Psoas muscle (tissue), 8 donors: ENCODE data around the gene SBF2. TPM values are rescaled to one million over a fixed set of nuclear protein-coding genes. Genes with fewer than 3 reads are reported as not detected.
"Not testable (repeated sequence)": the region's sequence is repeated elsewhere in the genome, so short reads cannot be mapped to it uniquely, and the experiment has no call there.

Source experiments
- ATAC-seq, 4 donors: fragments of 200-7000 bp; cut with Tn5 transposase; one replicate each; pipeline ENCODE4 v1.9.1; 2020; ENCODE audit warnings: moderate library complexity in 3 of 4, mild to moderate bottlenecking in 2 of 4
- DNase-seq, 2 donors: peaks; one replicate each; pipeline ENCODE4 v3.0.0-alpha.2; 2020
- H3K27ac ChIP-seq: fragments of 200-600 bp; one replicate; pipeline ENCODE4 v1.8.0; 2022
- H3K27me3 ChIP-seq, 3 donors: fragments of 200-600 bp in 1 of 3; one replicate each; pipeline versions ENCODE4 v1.6.1 to v1.8.0; 2013 to 2022; ENCODE audit warnings: low read length in 2 of 3, mild to moderate bottlenecking in 2 of 3, moderate library complexity in 1 of 3; ENCODE audit not compliant: insufficient read depth in 3 of 3
- H3K36me3 ChIP-seq, 2 donors: fragments of 200-600 bp in 1 of 2; one replicate each; pipeline versions ENCODE4 v1.6.1 to v1.8.0; 2013 to 2022; ENCODE audit warnings: low read depth in 1 of 2, mild to moderate bottlenecking in 1 of 2, moderate library complexity in 1 of 2; ENCODE audit not compliant: insufficient read depth in 1 of 2
- H3K4me1 ChIP-seq: fragments of 200-600 bp; one replicate; pipeline ENCODE4 v1.8.0; 2022
- H3K4me3 ChIP-seq: fragments of 200-600 bp; one replicate; pipeline ENCODE4 v1.8.0; 2022; ENCODE audit warnings: mild to moderate bottlenecking
- H3K9me3 ChIP-seq: fragments of 200-600 bp; one replicate; pipeline ENCODE4 v1.8.0; 2022
- CTCF ChIP-seq: fragments of 200-600 bp; IDR thresholded peaks from one replicate; pipeline ENCODE4 v1.8.0; 2022; ENCODE audit warnings: antibody characterized with exemption
- WGBS, 3 donors: extraction: QIAGEN DNeasy Blood & Tissue Kit; methylation state at CpG; one replicate each; pipeline versions ENCODE4 v1.1.6 to v1.1.7; 2013; 5-methylcytosine and 5-hydroxymethylcytosine counted together
- intact Hi-C, 2 donors: fragments of 100-400 bp; cut with DNase I; formaldehyde crosslinking; loops; one replicate each; pipeline versions ENCODE4 v1.11.0 to v1.14.2; 2022
- polyA plus RNA-seq, 3 donors: library from polyadenylated mRNA; stranded (reverse); fragments of 200-250 nt; gene quantifications; one replicate each; pipeline ENCODE4 v1.2.3, GENCODE V29; 2013
- total RNA-seq, 4 donors: library from RNA; stranded (reverse); fragmentation: NEBNext Ultra II Directional in 2 of 4; extraction: Animal tissue kit (Norgen Biotek cat#: 25700) in 2 of 4; gene quantifications; one replicate each; pipeline versions ENCODE4 v1.2.1 to v1.2.4, GENCODE V29; 2021 to 2023
- donor health status: healthy with polysubstance abuse.
- donor health status: DM: no; HTN: no; CAD: no; lungs with moderate emphysema.
- donor health status: Bipolar disorder and iron deficiency.
- donor health status: healthy.
- donor health status: DM: yes; HTN: yes; CAD: no.
- donor health status: DM: no; HTN: no; CAD: no.
- donor health status: DM: no; HTN: no; CAD: no.
- donor health status: DM: yes; HTN: yes; CAD: no.

SBF2 gene
- total and polyA plus RNA-seq, 7 donors, result 3.3 to 12.6 (median 10.6) TPM

- Histone ChIP-seq H3K27me3 (no peaks in the 10 kb centered on the region), H3K27ac (no peak overlapping the region), H3K4me1 (no peaks in the 10 kb centered on the region), H3K9me3 (no peaks in the 10 kb centered on the region), H3K4me3 (no peak overlapping the region), H3K36me3 (no peaks in the 10 kb centered on the region)
- ATAC-seq (no peak), DNase-seq (no peak)
- WGBS, 3 donors, result 83 to 86% (median 84%) methylated on average over 2 of the region's 2 CpGs
- intact Hi-C loops, result no loop called here
- no peak for TF ChIP-seq CTCF
Measured at GRCh38 chr11:10038521-10039302, 255.3 kb downstream of the SBF2 start.

GRCh38 chr11:10035932-10036331 is 258.1 kb downstream of the SBF2 start:
- H3K9me3 ChIP-seq, ATAC-seq, intact Hi-C loops, DNase-seq, H3K27me3 ChIP-seq, H3K27ac ChIP-seq, H3K36me3 ChIP-seq, H3K4me3 ChIP-seq, H3K4me1 ChIP-seq: not testable (repeated sequence)
- WGBS, 3 donors, result 97 to 99% (median 97%) methylated on average over 6 of the region's 6 CpGs

GRCh38 chr11:10032935-10033334 is 261.1 kb downstream of the SBF2 start:
- DNase-seq, result no peak
- Histone ChIP-seq H3K4me3 (no peak overlapping the region), H3K9me3 (no peaks in the 10 kb centered on the region), H3K27ac (no peak overlapping the region), H3K27me3 (no peaks in the 10 kb centered on the region), H3K36me3 (peaks cover 0 to 14% of the 10 kb centered on the region in 2 donors), H3K4me1 (no peaks in the 10 kb centered on the region)
- no peak for TF ChIP-seq CTCF
- intact Hi-C loops, result no loop called here
- ATAC-seq, result no peak

GRCh38 chr11:10030122-10030490 is 263.9 kb downstream of the SBF2 start:
- no peaks in the 10 kb centered on the region for H3K27me3 ChIP-seq
- ATAC-seq (no peak), DNase-seq (no peak)
- intact Hi-C loops, result no loop called here
- no peak overlapping the region for H3K27ac ChIP-seq
- TF ChIP-seq CTCF, result no peak
- H3K36me3 ChIP-seq, result peaks cover 0 to 20% of the 10 kb centered on the region in 2 donors
- no peaks in the 10 kb centered on the region for H3K4me1 ChIP-seq
- no peak overlapping the region for H3K4me3 ChIP-seq
- H3K9me3 ChIP-seq, result no peaks in the 10 kb centered on the region
- WGBS, 3 donors, result 93 to 97% (median 96%) methylated on average over 2 of the region's 2 CpGs

- WGBS, 3 donors, result 69 to 78% (median 74%) methylated on average over 3 of the region's 3 CpGs
- no peak overlapping the region for H3K27ac ChIP-seq
- no peaks in the 10 kb centered on the region for H3K9me3 ChIP-seq
- ATAC-seq (no peak), DNase-seq (no peak)
- H3K36me3 ChIP-seq, result peaks cover 0 to 20% of the 10 kb centered on the region in 2 donors
- H3K4me3 ChIP-seq, result no peak overlapping the region
- intact Hi-C loops, result no loop called here
- H3K27me3 ChIP-seq, result no peaks in the 10 kb centered on the region
- no peaks in the 10 kb centered on the region for H3K4me1 ChIP-seq
- no peak for TF ChIP-seq CTCF
Measured at GRCh38 chr11:10029386-10030121, 264.5 kb downstream of the SBF2 start.
